ENCODE measurements around the gene CCDC60. TPM values are rescaled to one million over a fixed set of nuclear protein-coding genes. Genes with fewer than 3 reads are reported as not detected.

CCDC60 gene
- total and polyA plus RNA-seq, 10 of the 15 experiments (the other 5 are each of a cell fraction or from before 2014, with no cell fraction given): 0.19 TPM; not detected in 9

DNA sequence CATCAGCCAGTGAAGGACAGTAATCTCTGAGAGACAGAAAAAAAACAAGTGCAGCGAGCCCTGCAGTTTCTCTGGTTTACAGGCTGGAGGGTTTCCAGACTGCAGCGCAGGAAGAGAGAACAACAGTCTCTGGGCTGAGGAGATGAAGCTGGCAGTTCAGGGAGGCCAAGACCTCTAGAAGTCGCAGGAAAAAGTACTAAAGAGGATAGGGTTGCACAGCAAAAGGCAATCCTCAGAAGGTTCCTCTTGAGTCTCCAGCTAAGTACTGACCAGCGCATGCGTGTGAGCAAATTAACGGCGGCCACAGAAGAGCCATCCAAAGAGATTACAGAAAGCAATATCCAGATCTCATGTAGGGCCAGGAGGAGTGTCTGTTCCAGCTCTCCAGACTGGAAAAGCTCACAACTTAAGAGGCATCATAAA, 12.2 kb upstream of the CCDC60 start (continued):
- no peak for TF ChIP-seq HDAC2 (IDR thresholded peaks at IDR 0.05)
- TF ChIP-seq, protein P1, sequence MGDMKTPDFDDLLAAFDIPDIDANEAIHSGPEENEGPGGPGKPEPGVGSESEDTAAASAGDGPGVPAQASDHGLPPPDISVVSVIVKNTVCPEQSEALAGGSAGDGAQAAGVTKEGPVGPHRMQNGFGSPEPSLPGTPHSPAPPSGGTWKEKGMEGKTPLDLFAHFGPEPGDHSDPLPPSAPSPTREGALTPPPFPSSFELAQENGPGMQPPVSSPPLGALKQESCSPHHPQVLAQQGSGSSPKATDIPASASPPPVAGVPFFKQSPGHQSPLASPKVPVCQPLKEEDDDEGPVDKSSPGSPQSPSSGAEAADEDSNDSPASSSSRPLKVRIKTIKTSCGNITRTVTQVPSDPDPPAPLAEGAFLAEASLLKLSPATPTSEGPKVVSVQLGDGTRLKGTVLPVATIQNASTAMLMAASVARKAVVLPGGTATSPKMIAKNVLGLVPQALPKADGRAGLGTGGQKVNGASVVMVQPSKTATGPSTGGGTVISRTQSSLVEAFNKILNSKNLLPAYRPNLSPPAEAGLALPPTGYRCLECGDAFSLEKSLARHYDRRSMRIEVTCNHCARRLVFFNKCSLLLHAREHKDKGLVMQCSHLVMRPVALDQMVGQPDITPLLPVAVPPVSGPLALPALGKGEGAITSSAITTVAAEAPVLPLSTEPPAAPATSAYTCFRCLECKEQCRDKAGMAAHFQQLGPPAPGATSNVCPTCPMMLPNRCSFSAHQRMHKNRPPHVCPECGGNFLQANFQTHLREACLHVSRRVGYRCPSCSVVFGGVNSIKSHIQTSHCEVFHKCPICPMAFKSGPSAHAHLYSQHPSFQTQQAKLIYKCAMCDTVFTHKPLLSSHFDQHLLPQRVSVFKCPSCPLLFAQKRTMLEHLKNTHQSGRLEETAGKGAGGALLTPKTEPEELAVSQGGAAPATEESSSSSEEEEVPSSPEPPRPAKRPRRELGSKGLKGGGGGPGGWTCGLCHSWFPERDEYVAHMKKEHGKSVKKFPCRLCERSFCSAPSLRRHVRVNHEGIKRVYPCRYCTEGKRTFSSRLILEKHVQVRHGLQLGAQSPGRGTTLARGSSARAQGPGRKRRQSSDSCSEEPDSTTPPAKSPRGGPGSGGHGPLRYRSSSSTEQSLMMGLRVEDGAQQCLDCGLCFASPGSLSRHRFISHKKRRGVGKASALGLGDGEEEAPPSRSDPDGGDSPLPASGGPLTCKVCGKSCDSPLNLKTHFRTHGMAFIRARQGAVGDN (IDR thresholded peaks at IDR 0.05): no peak
- TF ChIP-seq POU2F2 (IDR thresholded peaks at IDR 0.05; ENCODE audit: borderline replicate concordance, low read depth, low read length): no peak
- no peak for TF ChIP-seq TCF12 (IDR thresholded peaks at IDR 0.05; ENCODE audit: low read depth, low read length)
- TF ChIP-seq KDM1A (IDR thresholded peaks at IDR 0.05; ENCODE audit: borderline replicate concordance): no peak

DNA sequence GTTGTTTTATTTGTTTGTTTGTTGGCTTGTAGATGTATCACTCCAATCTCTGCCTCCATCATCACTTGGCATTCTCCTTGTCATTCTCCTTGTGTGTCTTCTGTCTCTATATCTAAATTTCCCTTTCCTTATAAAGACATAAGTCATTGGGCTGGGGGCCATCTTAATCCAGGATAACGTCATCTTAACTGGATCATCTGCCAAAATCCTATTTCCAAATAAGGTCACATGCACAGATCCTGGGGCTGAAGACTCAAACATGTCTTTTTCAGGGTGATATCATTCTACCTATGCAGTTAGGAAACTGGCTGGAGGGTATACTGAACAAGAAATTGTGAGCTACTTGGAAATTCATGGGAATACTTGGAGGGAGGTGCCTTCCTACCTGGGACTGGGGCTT, 8.7 kb upstream of the CCDC60 start:
- Histone ChIP-seq H3K4me2 (ENCODE audit: control insufficient read depth, insufficient read depth) (no peak overlapping the region), H3K27ac (ENCODE audit: control insufficient read depth, insufficient read depth) (no peak overlapping the region), H3K36me3 (ENCODE audit: control insufficient read depth in 2 of 2, insufficient read depth in 2 of 2, low read length in 1 of 2) (no peaks in the 10 kb centered on the region), H4K20me1 (ENCODE audit: control insufficient read depth, insufficient read depth) (no peaks in the 10 kb centered on the region), H2AFZ (ENCODE audit: control insufficient read depth, low read depth, low read length) (no peak overlapping the region), H3K4me3 (no peak overlapping the region), H3K9me3 (replicated peaks; ENCODE audit: control insufficient read depth, insufficient read depth, low read length) (no peaks in the 10 kb centered on the region), H3K4me1 (ENCODE audit: control insufficient read depth, insufficient read depth, low read length) (no peaks in the 10 kb centered on the region), H3K27me3 (replicated peaks in 1 of 2; ENCODE audit: control insufficient read depth in 2 of 2, insufficient read depth in 2 of 2, low read length in 1 of 2) (no peaks in the 10 kb centered on the region; a peak in 1 of 4 replicates), H3K79me2 (ENCODE audit: control insufficient read depth, insufficient read depth, low read length) (no peaks in the 10 kb centered on the region), H3K9ac (ENCODE audit: control insufficient read depth, insufficient read depth, low read length) (no peak overlapping the region)
- BruUV-seq (replicated peaks): no TSS peak
- ChIA-PET SMC1A (ENCODE audit: uncharacterized antibody, unreplicated experiment) (interaction anchor here (1.1 kb wide), 2 partner anchors 10 to 12 kb away, joined by 3 to 4 read pairs; no protein-coding TSS in a partner anchor), RAD21 (ENCODE audit: unreplicated experiment) (no interaction called here), POLR2A (no interaction called here), CTCF (no interaction called here)
- FAIRE-seq (no peak), ATAC-seq (no peak), DNase-seq (ENCODE audit: low read depth, low spot score) (no peak)
- in situ Hi-C loops (cut with MboI) (no loop called here), intact Hi-C loops (cut with micrococcal nuclease; ENCODE audit: unreplicated experiment) (no loop called here)
- WGBS (ENCODE audit: insufficient coverage, insufficient replicate concordance, low lambda C conversion rate, missing lambda C conversion rate): 0% methylated on average over 1 of the region's 1 CpG
- TF ChIP-seq POU2F2 (IDR thresholded peaks at IDR 0.05; ENCODE audit: borderline replicate concordance, low read depth, low read length) (no peak), FOS (IDR thresholded peaks at IDR 0.05; ENCODE audit: borderline replicate concordance, extremely low read depth, insufficient read length) (no peak), SMAD1 (IDR thresholded peaks at IDR 0.05; ENCODE audit: low read depth, partially characterized antibody) (no peak), MTA2 (IDR thresholded peaks at IDR 0.05; ENCODE audit: low read depth) (no peak), RAD21 (IDR thresholded peaks at IDR 0.05; ENCODE audit: insufficient read depth, low read depth, low read length) (no peak), CHD1 (IDR thresholded peaks at IDR 0.05; ENCODE audit: low read depth, low read length) (no peak), SREBF1 (IDR thresholded peaks at IDR 0.05; ENCODE audit: low read length) (no peak), CREM (IDR thresholded peaks at IDR 0.05; ENCODE audit: low read depth) (no peak), TAF1 (IDR thresholded peaks at IDR 0.05; ENCODE audit: borderline replicate concordance, low read depth, low read length) (no peak)
- TF ChIP-seq, protein P2, sequence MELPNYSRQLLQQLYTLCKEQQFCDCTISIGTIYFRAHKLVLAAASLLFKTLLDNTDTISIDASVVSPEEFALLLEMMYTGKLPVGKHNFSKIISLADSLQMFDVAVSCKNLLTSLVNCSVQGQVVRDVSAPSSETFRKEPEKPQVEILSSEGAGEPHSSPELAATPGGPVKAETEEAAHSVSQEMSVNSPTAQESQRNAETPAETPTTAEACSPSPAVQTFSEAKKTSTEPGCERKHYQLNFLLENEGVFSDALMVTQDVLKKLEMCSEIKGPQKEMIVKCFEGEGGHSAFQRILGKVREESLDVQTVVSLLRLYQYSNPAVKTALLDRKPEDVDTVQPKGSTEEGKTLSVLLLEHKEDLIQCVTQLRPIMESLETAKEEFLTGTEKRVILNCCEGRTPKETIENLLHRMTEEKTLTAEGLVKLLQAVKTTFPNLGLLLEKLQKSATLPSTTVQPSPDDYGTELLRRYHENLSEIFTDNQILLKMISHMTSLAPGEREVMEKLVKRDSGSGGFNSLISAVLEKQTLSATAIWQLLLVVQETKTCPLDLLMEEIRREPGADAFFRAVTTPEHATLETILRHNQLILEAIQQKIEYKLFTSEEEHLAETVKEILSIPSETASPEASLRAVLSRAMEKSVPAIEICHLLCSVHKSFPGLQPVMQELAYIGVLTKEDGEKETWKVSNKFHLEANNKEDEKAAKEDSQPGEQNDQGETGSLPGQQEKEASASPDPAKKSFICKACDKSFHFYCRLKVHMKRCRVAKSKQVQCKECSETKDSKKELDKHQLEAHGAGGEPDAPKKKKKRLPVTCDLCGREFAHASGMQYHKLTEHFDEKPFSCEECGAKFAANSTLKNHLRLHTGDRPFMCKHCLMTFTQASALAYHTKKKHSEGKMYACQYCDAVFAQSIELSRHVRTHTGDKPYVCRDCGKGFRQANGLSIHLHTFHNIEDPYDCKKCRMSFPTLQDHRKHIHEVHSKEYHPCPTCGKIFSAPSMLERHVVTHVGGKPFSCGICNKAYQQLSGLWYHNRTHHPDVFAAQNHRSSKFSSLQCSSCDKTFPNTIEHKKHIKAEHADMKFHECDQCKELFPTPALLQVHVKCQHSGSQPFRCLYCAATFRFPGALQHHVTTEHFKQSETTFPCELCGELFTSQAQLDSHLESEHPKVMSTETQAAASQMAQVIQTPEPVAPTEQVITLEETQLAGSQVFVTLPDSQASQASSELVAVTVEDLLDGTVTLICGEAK (IDR thresholded peaks at IDR 0.05; ENCODE audit: borderline replicate concordance): no peak

Measured in GM12878 (cell line).